Glutamatergic neuron (in vitro differentiated cells): ENCODE data around the gene KDM3B. TPM values are rescaled to one million over a fixed set of nuclear protein-coding genes. Genes with fewer than 3 reads are reported as not detected.

Experiments
- DNase-seq: peaks from one replicate; pipeline ENCODE4 v3.0.0; 2022
- H3K27ac Mint-ChIP-seq: one replicate; pipeline ENCODE4 v1.8.0; 2020; ENCODE audit warnings: mild to moderate bottlenecking, mixed read lengths, inconsistent platforms; ENCODE audit not compliant: unreplicated experiment
- H3K27me3 Mint-ChIP-seq: one replicate; pipeline ENCODE4 v1.8.0; 2020; ENCODE audit warnings: mild to moderate bottlenecking, moderate library complexity, mixed read lengths, inconsistent platforms; ENCODE audit not compliant: unreplicated experiment
- H3K36me3 Mint-ChIP-seq: one replicate; pipeline ENCODE4 v1.8.0; 2020; ENCODE audit warnings: mild to moderate bottlenecking, mixed read lengths, inconsistent platforms; ENCODE audit not compliant: unreplicated experiment
- H3K4me1 Mint-ChIP-seq: one replicate; pipeline ENCODE4 v1.8.0; 2020; ENCODE audit warnings: mild to moderate bottlenecking, low read depth, mixed read lengths, inconsistent platforms; ENCODE audit not compliant: unreplicated experiment
- H3K4me3 Mint-ChIP-seq: one replicate; pipeline ENCODE4 v1.8.0; 2020; ENCODE audit warnings: mild to moderate bottlenecking, mixed read lengths, inconsistent platforms; ENCODE audit not compliant: unreplicated experiment
- H3K9me3 Mint-ChIP-seq: one replicate; pipeline ENCODE4 v1.8.0; 2020; ENCODE audit warnings: mild to moderate bottlenecking, moderate library complexity, mixed read lengths, inconsistent platforms; ENCODE audit not compliant: unreplicated experiment
- total RNA-seq: library from RNA; stranded (reverse); fragmentation: NEBNext Ultra II Directional; extraction: Animal tissue kit (Norgen Biotek cat#: 25700); gene quantifications from one replicate; pipeline ENCODE4 v1.2.1, GENCODE V29; 2021; ENCODE audit not compliant: unreplicated experiment
- TF ChIP-seq, protein P1 (sequence below): fragments of 200-600 bp; sonication (generic); IDR thresholded peaks from one replicate; pipeline ENCODE4 v1.5.0; 2021; ENCODE audit not compliant: partially characterized antibody, unreplicated experiment

Gene KDM3B
- total RNA-seq, 1 donor from 2014 or later: 98.5 TPM

GRCh38 chr5:138344887-138345622 lies 7.4 kb upstream of the KDM3B start:
- no peak for DNase-seq
- H3K4me3 Mint-ChIP-seq: no peak overlapping the region
- peaks cover 5% of the 10 kb centered on the region for H3K36me3 Mint-ChIP-seq
- peaks cover 8% of the 10 kb centered on the region for H3K9me3 Mint-ChIP-seq
- H3K4me1 Mint-ChIP-seq: peaks cover 15% of the 10 kb centered on the region
- no peak overlapping the region for H3K27ac Mint-ChIP-seq
- TF ChIP-seq, protein P1, sequence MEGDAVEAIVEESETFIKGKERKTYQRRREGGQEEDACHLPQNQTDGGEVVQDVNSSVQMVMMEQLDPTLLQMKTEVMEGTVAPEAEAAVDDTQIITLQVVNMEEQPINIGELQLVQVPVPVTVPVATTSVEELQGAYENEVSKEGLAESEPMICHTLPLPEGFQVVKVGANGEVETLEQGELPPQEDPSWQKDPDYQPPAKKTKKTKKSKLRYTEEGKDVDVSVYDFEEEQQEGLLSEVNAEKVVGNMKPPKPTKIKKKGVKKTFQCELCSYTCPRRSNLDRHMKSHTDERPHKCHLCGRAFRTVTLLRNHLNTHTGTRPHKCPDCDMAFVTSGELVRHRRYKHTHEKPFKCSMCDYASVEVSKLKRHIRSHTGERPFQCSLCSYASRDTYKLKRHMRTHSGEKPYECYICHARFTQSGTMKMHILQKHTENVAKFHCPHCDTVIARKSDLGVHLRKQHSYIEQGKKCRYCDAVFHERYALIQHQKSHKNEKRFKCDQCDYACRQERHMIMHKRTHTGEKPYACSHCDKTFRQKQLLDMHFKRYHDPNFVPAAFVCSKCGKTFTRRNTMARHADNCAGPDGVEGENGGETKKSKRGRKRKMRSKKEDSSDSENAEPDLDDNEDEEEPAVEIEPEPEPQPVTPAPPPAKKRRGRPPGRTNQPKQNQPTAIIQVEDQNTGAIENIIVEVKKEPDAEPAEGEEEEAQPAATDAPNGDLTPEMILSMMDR: no peak
- peaks cover 2% of the 10 kb centered on the region for H3K27me3 Mint-ChIP-seq

GRCh38 chr5:138346889-138347288 lies 5.6 kb upstream of the KDM3B start:
- Mint-ChIP-seq H3K9me3 (peaks cover 8% of the 10 kb centered on the region), H3K27me3 (peaks cover 7% of the 10 kb centered on the region), H3K36me3 (peaks cover 13% of the 10 kb centered on the region), H3K4me1 (no peaks in the 10 kb centered on the region), H3K4me3 (no peak overlapping the region), H3K27ac (no peak overlapping the region)
- TF ChIP-seq, protein P1: no peak
- no peak for DNase-seq

- Mint-ChIP-seq H3K36me3 (peaks cover 16% of the 10 kb centered on the region), H3K27me3 (peaks cover 13% of the 10 kb centered on the region), H3K4me1 (peaks cover 11% of the 10 kb centered on the region), H3K4me3 (no peak overlapping the region), H3K27ac (no peak overlapping the region), H3K9me3 (peaks cover 8% of the 10 kb centered on the region)
- no peak for DNase-seq
- TF ChIP-seq, protein P1: no peak
Measured at GRCh38 chr5:138349852-138350562, 2.5 kb upstream of the KDM3B start.

- Mint-ChIP-seq H3K36me3 (peaks cover 16% of the 10 kb centered on the region), H3K4me1 (peaks cover 16% of the 10 kb centered on the region), H3K4me3 (no peak overlapping the region), H3K27ac (no peak overlapping the region), H3K27me3 (peaks cover 13% of the 10 kb centered on the region), H3K9me3 (peaks cover 8% of the 10 kb centered on the region)
- TF ChIP-seq, protein P1: no peak
- no peak for DNase-seq
Measured at GRCh38 chr5:138350563-138350890, 2.0 kb upstream of the KDM3B start.

DNA sequence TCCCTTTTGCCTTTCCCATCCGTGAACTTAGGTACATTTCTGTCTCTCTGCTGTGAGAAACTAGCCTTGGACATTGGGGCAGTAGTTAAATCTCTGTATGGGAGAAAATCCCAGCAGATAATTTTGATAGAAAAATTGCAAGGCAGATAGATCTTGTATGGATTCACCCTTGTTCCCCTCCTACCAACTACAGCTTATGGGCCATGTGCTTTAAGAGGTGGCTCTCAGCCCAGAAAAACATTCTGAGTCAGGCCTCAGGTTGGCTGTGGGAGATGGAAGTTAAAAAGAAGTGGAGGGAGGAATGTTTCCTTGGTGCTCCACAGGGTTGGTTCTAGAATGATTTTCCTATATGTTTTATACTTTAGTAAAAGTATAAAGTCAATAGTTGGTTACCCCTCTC lies 1.4 kb upstream of the KDM3B start:
- Mint-ChIP-seq H3K27ac (no peak overlapping the region), H3K4me3 (no peak overlapping the region)

More for the DNA sequence above, 1.4 kb upstream of the KDM3B start:
- no peak for DNase-seq
- TF ChIP-seq, protein P1: no peak
- H3K9me3 Mint-ChIP-seq: peaks cover 4% of the 10 kb centered on the region
- H3K4me1 Mint-ChIP-seq: peaks cover 19% of the 10 kb centered on the region
- peaks cover 13% of the 10 kb centered on the region for H3K27me3 Mint-ChIP-seq
- H3K36me3 Mint-ChIP-seq: peaks cover 11% of the 10 kb centered on the region
